ENCODE measurements around the gene NCOR2. TPM values are rescaled to one million over a fixed set of nuclear protein-coding genes. Genes with fewer than 3 reads are reported as not detected.

NCOR2 gene
- total RNA-seq, 1 donor from 2014 or later, result 336 TPM

GRCh38 chr12:124519746-124520145 lies 47.7 kb downstream of the NCOR2 start:
- Mint-ChIP-seq H3K36me3 (peaks cover 9% of the 10 kb centered on the region), H3K4me1 (peaks cover 49% of the 10 kb centered on the region), H3K9me3 (no peaks in the 10 kb centered on the region), H3K27me3 (ENCODE audit: low read depth) (no peaks in the 10 kb centered on the region), H3K4me3 (no peak overlapping the region), H3K27ac (peak overlapping the region; percentile 85)
- DNase-seq (ENCODE audit: low spot score in 2 of 2, unreplicated experiment in 2 of 2), result no peak
- TF ChIP-seq CTCF (IDR thresholded peaks at IDR 0.05; ENCODE audit: unreplicated experiment), result no peak

GRCh38 chr12:124518051-124518932 lies 49.1 kb downstream of the NCOR2 start:
- peak overlapping the region; percentile 85 for H3K4me3 Mint-ChIP-seq
- H3K36me3 Mint-ChIP-seq, result peaks cover 11% of the 10 kb centered on the region
- TF ChIP-seq CTCF (IDR thresholded peaks at IDR 0.05; ENCODE audit: unreplicated experiment), result no peak
- H3K27me3 Mint-ChIP-seq (ENCODE audit: low read depth), result no peaks in the 10 kb centered on the region
- H3K9me3 Mint-ChIP-seq, result no peaks in the 10 kb centered on the region
- peak; percentile 93 to 99 for DNase-seq (ENCODE audit: low spot score in 2 of 2, unreplicated experiment in 2 of 2)
- peaks cover 58% of the 10 kb centered on the region for H3K4me1 Mint-ChIP-seq
- peak overlapping the region; percentile 100 for H3K27ac Mint-ChIP-seq
